HG03280 (cell line): ENCODE data around the gene RTL1.

Experiments
- ATAC-seq: cut with Tn5 transposase; IDR thresholded peaks from one replicate; pipeline ENCODE4 v1.9.1; 2021; ENCODE audit warnings: mild to moderate bottlenecking, moderate library complexity; ENCODE audit not compliant: unreplicated experiment

The RTL1 gene

DNA sequence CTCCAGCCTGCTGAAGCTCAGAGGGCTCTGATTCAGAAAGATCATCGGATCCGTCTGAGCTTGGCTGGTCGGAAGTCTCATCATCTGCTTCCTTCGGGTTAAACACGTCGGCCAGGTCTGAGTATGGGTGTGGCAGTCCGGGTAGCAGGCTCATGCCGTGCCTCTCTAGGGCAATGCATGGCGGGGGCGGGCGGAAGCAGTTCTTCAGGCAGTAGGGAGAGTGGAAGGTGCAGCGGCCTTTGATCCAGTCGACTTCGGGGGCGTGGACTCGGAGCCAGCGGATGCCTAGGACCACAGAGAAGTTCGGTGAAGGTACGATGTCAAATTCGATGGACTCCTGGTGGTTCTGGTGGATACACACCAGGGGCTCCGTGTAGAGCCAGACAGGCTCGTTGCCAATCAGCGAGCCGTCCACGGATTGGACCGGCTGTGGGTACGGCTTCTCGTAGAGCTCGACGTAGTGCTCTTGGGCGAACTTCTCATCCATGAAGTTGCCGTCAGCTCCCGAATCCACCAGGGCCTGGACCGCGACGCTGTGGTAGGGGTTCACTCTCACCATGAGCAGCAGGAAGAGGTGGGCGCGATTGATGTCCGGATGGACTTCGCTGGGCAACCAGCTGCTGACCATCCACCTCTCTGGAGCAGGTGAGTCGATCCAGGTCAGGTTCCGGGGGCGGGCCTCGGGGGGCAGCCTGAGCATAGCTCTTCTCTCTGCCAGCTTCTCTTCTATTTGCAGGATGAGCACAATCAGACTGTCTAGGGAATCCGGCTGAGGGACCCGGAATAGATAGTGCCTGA is 20.3 kb downstream of the RTL1 start:
- no peak for ATAC-seq

DNA sequence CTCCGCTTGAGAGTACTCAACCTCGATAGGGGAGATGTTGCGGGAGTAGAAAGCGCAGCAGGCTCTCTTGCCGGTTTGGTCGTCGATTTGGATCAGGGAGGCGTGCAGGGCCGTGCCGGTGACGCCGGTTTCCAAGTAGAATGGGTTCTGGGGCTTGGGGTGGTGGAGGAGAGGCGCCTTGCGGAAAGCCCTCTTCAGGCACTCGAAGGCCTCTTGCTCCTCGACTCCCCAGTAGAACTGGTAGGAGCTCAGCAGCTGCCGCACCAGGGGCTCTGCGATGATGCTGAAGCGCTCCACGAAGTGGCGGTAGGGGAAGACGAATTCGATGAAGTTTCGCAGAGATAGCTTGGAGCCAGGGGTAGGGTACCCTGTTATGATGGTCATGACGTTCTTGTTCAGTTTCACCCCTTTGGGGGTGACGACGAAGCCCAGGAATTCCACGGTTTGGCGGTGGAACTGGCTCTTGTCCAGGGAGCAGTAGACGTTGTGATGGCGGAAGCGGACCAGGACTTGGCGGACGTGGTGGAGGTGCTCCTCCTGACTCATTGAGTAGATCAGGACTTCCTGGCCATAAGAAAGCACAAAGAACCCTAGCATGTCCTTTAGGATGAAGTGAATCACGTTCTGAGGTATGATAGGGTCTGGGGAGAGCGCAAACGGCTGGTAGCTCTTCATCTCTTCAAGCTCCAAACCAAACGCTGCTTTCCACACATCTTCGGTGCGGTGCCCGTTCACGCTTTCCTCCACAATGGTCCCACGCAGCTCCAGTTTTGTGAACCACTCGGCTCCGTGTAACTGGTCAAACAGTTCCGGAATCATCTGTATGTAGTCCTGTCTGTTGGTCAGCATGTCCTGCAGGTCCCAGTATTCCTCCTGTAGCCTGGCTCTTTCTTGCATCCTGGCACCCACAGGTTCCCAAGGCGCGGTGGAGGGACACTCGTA is 21.2 kb downstream of the RTL1 start:
- ATAC-seq = no peak

DNA sequence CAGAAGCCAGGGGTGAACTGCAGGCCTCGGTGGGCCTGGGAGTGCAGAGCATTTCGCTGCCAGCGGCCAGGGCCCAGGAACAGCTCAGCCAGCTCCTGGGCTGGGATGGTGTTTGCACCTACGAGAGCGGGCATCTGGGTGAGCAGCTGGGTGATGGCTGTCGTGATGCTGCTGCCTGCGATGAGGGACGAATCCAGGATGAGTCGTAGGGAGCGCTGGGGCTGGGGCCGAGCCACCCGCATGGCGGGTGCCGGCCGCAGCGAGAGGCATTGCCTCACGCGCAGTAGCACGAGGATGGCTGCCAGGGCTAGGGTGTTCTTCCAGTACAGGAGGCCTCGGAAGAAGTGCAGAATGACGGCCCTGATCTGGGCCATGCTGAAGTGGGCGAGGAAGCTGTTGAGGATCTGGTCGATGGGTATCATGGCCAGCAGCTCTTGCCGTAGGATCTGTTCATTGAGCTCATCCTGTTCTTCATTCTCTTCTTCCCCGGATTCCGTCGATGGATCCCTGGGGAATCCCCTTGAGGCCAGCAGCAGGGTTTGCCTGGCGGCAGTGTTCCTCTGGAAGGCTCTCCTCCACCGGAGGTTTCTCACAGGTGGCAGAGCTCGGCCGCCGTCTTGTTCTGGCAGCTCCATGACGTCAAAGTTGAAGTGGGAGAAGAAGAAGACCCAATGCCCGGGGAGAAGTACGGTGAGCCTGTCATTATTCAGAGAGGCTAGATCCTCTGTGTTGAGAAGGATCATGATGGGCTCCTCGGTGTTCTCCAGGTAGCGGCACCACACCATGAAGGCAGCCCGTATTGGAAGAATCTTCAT is 22.1 kb downstream of the RTL1 start:
- ATAC-seq = no peak

DNA sequence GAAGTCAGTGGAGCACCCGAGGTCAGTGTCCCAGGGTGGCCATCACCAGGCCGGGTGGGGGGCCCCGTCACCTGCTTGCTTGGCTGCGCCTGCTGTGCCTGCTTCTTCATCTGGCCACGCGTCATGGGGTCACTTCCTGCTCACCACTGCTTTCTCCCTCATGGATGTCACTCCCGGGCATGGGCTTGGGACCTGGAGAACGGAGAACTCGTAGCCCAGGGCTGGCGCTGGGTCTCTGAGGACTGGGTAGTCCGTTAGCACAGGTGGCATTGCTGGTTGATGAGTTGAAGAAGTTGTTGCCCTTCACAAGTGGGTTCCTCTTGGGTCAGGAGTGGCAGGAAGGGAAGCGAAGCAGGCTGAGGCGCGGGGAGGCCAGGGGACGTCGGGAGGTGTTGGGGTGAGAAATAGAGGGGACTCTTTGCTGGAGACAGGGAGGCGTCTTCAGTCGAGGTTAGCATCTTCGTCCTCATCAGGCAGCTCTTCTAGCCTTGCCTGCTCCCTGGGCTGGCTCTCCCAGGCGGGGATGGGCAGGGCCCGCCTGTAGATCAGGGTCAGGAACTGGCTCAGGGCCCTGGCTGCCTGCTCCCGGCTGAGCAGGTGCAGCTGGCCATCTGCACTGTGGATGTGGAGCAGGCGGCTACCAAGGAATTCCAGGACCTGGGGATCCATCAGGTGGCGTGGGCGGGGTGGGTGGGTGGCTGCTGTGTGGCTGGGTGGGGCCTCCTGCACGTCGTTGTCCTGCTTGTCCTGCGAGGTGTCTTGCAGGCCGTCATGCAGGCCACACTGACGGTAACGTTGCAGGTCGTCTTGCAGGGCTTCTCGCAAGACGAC is 23.0 kb downstream of the RTL1 start:
- no peak for ATAC-seq

DNA sequence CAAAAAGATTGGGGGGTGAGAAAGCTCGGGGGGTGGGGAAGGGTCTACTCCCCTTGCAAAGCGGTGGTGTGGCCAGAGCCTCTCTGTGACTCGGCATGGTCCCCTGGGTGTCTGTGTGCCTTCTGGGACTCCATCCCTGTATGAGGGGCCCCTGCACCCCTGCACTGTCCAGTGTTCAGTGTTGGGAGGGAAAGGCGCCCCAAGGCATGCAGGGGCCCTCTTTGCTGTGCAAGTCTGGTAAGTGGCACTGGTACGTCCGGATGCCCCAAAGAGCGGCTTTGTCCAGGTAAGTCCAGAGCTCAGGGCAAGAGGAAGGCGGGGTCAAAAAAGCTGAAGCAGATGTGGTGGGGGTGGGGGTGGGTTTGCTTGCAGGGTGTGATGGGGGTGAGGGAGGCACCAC is 23.7 kb downstream of the RTL1 start:
- ATAC-seq = no peak

DNA sequence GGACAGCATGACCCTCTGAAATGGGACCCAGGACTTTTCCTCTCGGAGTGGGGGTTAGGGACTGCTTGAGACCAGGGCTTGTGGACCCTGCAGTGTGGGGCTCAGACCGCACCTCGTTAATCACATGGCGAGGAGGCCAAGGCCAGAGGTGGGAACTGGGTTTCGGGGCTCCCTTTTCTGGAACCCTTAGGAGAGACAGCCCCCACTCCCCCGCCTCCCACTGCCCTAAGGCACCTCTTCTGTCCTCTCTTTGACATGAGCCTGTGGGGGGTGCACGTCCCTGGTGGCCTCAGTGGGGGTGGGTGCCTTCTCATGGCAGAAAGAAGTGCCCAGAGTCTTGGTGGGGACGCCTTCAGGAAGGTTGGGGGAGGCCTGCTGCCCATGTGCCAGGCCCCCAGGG is 24.3 kb downstream of the RTL1 start:
- ATAC-seq = no peak

DNA sequence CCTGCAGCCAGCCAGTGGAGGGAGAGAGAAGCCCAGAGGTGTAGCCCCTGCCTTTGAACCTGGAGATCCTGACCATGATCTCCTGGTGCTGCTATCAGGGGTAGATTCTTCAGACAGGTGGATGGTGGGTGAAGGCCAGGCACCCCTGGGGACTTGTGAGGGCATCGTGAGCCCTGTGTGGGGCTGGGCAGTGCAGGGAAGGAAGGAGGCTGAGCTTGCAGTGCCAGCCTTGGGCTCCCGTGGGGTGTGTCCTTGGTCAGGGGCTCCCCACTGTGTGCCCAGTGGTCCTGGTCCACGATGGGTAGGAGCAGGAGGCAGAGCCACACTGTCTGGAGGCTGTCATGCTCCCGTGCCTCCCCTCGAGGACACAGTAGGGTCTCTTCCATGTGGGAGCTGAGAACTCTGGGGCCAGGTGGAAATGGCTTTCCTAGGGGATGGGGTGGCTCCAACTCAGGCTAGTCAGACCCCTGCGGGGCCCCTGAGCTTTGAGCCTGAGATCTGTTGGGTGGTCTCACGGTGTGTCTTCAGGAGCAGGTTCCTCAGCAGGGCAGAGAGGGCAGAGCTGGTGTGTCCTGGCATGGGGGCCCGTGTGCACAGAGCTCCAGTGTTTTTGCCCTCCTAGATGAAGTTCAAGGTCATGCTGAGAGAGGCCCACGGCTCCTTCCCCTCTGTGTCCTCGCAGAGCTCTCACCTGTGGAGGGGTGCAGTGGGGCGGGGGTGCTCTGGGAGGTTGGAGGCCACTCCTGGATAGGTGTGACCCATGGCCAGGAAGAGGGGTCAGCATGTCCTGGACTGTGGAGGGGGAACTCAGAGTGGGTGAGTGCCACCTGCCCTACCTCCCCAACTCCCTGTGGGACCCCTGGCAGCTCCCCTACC is 25.0 kb downstream of the RTL1 start:
- ATAC-seq = no peak

DNA sequence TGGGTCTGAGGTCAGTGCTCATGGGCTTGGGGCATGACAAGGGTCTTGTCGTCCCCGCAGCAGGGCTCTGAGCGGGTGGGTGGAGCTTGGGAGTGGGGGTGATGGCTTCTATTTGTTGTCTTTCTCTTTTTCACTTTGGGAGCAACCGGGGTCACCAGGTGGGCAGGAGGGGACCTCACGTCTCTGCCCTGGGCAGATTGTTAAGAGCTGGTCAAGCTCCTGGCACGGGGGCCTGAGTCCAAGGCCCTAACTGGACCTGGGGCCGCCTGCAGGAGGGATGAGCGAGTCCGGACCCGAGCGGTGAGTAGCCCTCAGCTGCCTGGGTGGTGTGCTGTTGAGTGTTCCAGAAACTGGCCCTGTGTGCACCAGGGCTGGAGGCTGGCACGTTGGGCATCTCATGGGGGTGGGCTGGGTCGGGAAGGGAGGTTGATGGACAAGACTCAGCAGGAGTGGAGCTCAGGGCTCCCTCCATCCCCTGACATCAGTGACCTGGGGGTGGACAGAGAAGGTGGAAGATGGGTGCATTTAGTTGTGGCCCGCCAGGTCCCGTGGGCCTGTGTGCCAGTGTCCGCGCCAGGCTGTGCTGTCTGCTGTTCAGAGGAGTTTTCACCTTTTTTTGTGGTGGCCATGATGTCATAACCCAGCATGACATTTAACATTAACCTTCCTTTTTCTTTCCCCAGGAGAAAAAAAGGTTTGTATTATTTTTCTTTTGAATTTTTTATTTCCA is 27.5 kb downstream of the RTL1 start:
- ATAC-seq = no peak

DNA sequence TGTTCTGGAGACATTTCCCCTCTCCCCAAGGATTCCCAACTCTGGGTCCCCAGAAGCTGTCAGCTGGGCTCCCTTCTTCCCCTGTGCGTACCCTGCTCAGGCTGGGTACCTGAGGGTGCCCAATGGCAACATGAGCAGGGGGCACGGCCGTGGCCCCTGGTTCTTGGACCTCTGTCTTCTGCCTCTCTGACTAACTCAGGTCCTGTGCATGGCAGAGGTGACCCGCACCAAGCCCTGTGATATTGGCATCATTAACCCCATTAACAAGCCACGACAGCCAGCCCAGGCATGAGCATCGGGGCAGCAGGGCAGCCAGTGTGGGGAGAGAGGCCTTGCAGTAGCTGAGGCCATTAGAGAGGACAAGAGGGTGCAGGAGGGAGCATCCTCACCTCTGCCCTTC is 28.4 kb downstream of the RTL1 start:
- no peak for ATAC-seq

DNA sequence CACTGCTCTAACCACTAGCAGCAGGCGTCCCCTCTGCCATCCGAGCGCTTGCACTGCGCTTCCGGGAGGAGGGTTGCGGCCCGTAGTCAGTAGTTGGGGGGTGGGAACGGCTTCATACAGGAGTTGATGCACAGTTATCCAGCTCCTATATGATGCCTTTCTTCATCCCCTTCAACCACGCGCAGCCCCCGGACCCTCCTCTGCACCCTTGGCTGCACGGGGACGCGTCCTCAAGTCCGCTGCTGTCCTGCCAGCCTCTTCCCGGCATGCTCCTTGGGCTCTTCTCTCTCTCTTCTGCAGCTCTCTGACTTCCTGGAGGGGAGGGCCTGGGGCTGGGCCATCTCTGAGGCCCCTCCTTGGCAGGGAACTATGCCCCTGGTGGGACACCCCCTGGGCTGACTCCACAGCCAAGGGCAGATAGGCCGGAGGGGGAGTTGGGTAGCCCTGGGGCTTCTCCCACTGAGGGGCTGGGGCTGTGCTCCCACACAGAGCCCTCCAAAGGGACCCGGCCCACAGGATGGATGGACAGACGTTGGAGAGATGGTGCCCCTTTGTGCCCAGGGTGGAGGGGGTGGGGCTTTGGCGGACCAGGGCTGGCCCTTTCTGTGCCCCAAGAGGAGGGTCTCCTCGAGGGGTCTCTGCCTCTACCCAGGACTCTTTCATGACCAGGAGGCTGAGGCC is 29.0 kb downstream of the RTL1 start:
- ATAC-seq = no peak

DNA sequence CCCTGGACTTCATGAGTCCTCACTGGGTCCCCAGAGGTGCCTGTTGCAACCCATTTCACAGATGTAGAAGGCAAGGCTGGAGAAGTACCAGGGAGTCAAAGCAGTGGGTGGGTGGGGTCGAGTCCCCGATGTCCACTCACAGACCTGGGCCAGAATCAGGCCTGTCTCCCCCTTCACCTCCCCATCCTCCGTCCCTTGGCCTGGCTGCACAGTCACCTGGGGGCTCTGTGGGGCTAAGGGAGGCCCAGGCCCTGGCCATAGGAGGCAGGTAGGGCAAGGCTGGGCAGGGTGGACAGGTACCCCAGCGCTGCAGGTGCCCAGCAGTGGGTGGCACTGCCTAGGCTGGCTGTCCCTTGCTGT is 29.5 kb downstream of the RTL1 start:
- ATAC-seq = no peak

DNA sequence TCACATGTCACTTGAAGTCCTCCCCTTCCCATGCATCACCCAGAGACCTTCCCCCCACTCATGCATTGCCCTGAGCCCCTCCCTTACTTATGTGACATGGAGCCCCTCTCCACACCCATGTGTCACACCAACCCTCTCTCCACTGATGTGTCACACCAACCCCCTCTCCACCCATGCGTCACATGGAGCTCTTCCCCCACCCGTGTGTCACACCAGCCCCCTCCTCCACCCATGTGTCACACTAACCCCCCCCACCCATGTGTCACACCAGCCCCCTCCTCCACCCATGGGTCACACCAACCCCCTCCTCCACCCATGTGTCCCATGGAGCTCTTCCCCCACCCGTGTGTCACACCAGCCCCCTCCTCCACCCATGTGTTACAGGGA is 30.4 kb downstream of the RTL1 start:
- no peak for ATAC-seq

DNA sequence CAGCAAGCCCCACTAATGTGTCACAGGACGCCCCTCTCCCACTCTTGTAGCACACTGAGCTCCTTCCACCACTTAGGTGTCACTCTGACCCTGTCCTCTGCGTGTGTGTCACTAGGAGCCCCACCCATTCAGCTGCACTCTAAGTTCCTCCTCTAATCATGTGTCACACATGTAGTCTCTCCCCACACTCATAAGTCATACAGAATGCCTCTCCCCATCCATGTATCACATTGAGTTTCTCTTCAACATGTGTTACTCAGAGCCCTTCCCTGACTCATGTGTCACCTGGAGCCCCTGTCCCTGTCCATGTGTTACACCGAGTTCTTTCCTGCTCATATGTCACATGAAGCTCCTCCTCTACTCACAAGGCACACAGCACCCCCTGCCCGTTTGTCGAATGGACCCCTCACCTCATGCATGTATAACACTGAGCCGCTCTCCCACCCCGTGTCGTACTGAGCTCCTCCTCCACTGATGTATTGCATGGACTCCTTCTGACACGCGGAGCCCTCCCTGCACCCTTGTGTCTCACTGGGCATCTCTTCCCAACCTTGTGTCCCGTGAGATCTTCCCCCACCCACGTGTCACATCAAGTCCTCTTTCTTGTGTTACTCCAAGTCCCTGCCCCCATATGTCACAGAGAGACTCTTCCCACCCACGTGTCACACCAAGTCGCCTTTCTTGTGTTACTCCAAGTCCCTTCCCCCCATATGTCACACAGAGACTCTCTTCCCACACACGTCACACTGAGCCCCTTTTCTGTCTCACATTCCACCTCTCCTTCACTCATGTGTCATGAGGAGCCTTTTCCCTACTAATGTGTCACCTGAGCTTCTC is 31.0 kb downstream of the RTL1 start:
- ATAC-seq = no peak

DNA sequence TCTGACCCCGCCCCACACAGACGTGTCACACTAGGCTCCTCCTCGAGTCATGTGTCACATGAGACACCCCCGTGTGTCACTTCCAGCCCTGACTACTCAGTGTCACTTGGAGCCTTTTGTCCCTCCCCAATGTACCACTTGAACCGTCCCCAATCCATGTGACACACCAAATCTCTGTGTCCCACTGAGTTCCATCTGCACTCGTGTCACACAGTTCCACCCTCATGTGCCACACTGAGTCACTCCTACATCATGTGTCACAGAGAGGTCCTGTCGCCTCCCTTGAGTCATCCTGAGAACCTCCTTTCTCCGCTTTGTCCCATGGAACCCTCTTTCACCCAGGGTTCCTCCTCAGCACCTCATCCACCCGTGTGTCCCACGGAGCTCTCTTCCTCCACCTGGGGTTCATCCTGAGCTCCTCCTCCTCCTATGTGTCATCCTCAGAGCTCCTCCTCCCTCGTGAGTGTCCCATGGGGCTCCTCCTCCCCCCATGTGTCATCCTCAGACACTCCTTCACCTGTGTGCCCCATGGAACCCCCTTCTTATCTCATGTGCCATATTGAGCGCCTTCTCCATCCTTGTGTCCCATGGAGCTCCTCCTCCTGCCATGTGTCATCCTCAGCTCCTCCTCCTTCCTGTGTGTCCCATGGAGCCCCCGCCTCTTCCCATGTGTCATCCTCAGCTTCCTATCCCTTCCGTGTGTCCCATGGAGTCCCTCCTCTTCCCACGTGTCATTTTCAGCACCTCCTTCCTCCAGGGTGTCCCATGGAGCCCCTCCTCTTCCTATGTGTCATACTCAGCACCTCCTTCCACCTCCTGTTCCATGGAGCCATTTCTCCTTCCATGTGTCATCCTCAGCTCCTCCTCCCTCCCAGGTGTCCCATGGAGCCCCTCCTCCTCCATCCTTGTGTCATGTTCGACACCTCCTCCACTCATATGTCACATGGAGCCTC is 32.0 kb downstream of the RTL1 start:
- ATAC-seq = no peak

DNA sequence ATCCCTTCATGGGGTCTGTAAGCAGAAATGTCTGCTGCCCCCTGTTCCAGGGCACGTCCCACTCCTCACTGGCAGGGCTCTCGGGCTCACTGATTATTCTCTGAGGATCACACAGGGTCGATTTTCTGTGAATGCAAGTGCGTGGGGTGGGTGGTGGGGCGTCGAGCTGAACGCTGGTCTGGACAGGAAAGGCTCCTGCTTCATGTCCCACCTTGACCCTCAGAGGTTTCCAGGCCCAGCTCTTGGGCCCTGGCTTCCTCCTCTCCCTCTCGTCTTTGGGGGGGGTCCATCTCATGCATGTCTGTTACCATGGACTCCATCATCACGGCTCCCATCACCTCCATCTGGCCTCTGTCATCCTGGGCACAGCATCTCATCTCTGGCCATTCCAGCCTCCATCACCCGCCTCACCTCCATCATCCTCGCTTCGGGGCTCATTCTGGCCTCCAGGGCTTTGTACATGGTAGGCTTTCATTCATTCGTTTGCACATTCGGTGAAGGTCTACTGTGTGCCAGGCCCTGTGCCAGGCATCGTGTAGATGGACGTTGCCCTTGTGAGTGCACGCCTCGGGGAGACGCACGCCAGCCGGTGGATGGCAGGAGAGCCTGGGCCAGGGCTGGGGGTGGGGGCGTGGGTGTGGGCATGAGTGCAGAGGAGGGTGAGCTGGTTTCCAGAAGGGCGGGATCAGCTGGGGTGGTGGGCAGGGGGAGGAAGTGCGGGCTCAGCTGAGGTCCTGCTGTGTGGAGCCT is 34.7 kb downstream of the RTL1 start:
- ATAC-seq = no peak
